ENCODE data around the gene DNAH6. TPM values are rescaled to one million over a fixed set of nuclear protein-coding genes. Genes with fewer than 3 reads are reported as not detected.
A peak's percentile ranks its signal among the peaks of the same experiment; 100 is the strongest.

Gene DNAH6
- total RNA-seq, 4 donors from 2014 or later = 0.06 to 0.38 (median 0.13) TPM; not detected in 1

DNA sequence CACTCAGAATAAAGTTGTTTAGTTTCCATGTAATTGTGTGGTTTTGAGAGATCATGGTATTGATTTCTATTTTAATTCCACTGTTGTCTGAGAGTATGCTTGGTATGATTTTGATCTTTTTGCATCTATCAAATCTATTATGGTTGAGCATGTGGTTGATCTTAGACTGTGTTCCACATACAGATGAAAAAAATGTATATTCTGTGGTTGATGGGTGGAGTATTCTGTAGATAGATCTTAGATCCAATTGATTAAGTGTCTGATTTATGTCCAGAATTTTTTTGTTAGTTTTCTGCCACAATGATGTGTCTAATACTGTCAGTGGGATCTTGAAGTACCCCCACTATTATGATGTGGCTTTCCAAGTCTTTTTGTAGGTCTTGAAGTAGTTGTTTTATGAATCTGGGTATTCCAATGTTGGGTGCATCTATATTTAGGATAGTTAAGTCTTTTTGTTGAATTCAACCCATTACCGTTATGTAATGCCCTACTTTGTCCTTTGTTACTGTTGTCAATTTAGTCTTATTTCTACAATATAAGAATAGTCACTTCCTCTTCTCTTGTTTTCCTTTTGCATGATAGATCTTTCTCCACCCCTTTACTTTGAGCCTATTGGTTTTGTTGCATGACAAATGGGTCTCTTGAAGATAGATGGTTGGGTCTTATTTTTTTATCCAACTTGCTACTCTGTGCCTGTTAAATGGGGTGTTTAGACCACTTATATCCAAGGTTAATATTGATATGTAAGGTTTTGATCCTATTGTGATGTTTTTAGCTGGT, 262.8 kb downstream of the DNAH6 start:
- intact Hi-C loops (cut with DNase I) = no loop called here
- 65 to 71% methylated on average over 1 of the region's 1 CpG for WGBS, 2 donors
- Histone ChIP-seq H3K4me1 (peaks cover 0 to 10% (median 0%) of the 10 kb centered on the region in 3 donors), H3K36me3 (no peaks in the 10 kb centered on the region), H3K9me3 (peaks cover 0 to 7% (median 0%) of the 10 kb centered on the region in 3 donors), H3K4me3 (no peak overlapping the region), H3K27ac (no peak overlapping the region), H3K27me3 (no peaks in the 10 kb centered on the region)
- no peak for TF ChIP-seq CTCF (IDR thresholded peaks at IDR 0.05)
- no peak for TF ChIP-seq POLR2A (IDR thresholded peaks at IDR 0.05)
- no peak for DNase-seq

DNA sequence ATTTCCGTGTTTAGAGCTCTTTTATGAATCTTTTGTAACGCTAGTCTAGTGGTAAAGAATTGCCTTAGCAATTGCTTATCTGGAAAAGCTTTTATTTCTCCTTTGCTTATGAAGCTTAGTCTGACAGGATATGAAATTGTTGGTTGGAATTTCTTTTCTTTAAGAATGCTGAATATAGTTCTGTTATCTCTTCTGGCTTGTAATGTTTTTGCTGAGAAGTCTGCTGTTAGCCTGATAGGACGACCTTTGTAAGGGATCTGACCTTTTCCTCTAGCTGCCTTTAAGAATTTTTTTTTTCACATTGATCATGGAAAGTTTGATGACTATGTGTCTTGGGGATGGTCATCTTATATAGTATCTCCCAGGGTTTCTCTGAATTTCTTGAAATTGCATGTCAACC, 263.5 kb downstream of the DNAH6 start:
- no peak for DNase-seq
- intact Hi-C loops (cut with DNase I) = no loop called here
- TF ChIP-seq CTCF (IDR thresholded peaks at IDR 0.05) = no peak
- no peak for TF ChIP-seq POLR2A (IDR thresholded peaks at IDR 0.05)
- H3K9me3 ChIP-seq = peaks cover 0 to 7% (median 0%) of the 10 kb centered on the region in 3 donors
- H3K4me3 ChIP-seq = no peak overlapping the region
- WGBS, 2 donors = 76 to 82% methylated on average over 3 of the region's 3 CpGs
- no peaks in the 10 kb centered on the region for H3K27me3 ChIP-seq
- H3K4me1 ChIP-seq = peaks cover 0 to 10% (median 0%) of the 10 kb centered on the region in 3 donors
- no peaks in the 10 kb centered on the region for H3K36me3 ChIP-seq
- no peak overlapping the region for H3K27ac ChIP-seq

GRCh38 chr2:84781942-84782716, 265.8 kb downstream of the DNAH6 start:
- DNase-seq = no peak
- 27 to 33% methylated on average over 3 of the region's 3 CpGs for WGBS, 2 donors
- Histone ChIP-seq H3K27ac (peak overlapping the region in 1 of 4 donors; percentile 53), H3K36me3 (no peaks in the 10 kb centered on the region), H3K4me1 (peaks cover 0 to 10% (median 0%) of the 10 kb centered on the region in 3 donors), H3K9me3 (peaks cover 0 to under 1% (median 0%) of the 10 kb centered on the region in 3 donors), H3K27me3 (no peaks in the 10 kb centered on the region), H3K4me3 (no peak overlapping the region)
- intact Hi-C loops (cut with DNase I) = no loop called here
- no peak for TF ChIP-seq POLR2A (IDR thresholded peaks at IDR 0.05)
- no peak for TF ChIP-seq CTCF (IDR thresholded peaks at IDR 0.05)

GRCh38 chr2:84782717-84783442, 266.6 kb downstream of the DNAH6 start:
- no peak overlapping the region for H3K4me3 ChIP-seq
- peaks cover 0 to 10% (median 0%) of the 10 kb centered on the region in 3 donors for H3K4me1 ChIP-seq
- no peaks in the 10 kb centered on the region for H3K36me3 ChIP-seq
- WGBS, 2 donors = 50 to 65% methylated on average over 1 of the region's 1 CpG
- peak overlapping the region in 1 of 4 donors; percentile 53 for H3K27ac ChIP-seq
- DNase-seq = no peak
- TF ChIP-seq POLR2A (IDR thresholded peaks at IDR 0.05) = no peak
- intact Hi-C loops (cut with DNase I) = no loop called here
- no peaks in the 10 kb centered on the region for H3K27me3 ChIP-seq
- H3K9me3 ChIP-seq = no peaks in the 10 kb centered on the region

GRCh38 chr2:84785950-84786349, 269.7 kb downstream of the DNAH6 start:
- TF ChIP-seq CTCF (IDR thresholded peaks at IDR 0.05) (no peak), POLR2A (IDR thresholded peaks at IDR 0.05) (no peak)
- no peak for DNase-seq
- no peaks in the 10 kb centered on the region for H3K36me3 ChIP-seq
- H3K4me1 ChIP-seq = peaks cover 0 to 10% (median 0%) of the 10 kb centered on the region in 3 donors
- no peak overlapping the region for H3K27ac ChIP-seq
- H3K4me3 ChIP-seq = no peak overlapping the region
- intact Hi-C loops (cut with DNase I) = no loop called here
- 83 to 87% methylated on average over 4 of the region's 4 CpGs for WGBS, 2 donors
- no peaks in the 10 kb centered on the region for H3K27me3 ChIP-seq
- no peaks in the 10 kb centered on the region for H3K9me3 ChIP-seq

Measured in esophagus squamous epithelium (tissue), 5 donors.